ENCODE results near the gene HSD11B1L. TPM values are rescaled to one million over a fixed set of nuclear protein-coding genes. Genes with fewer than 3 reads are reported as not detected.

Gene HSD11B1L
- total RNA-seq, 1 donor from 2014 or later = 2.6 TPM

GRCh38 chr19:5676105-5676771, 4.6 kb upstream of the HSD11B1L start:
- H3K27ac Mint-ChIP-seq = no peak overlapping the region
- peaks cover 9% of the 10 kb centered on the region for H3K4me1 Mint-ChIP-seq
- H3K9me3 Mint-ChIP-seq = no peaks in the 10 kb centered on the region
- H3K4me3 Mint-ChIP-seq = no peak overlapping the region
- peaks cover 26% of the 10 kb centered on the region for H3K36me3 Mint-ChIP-seq (ENCODE audit: low read depth)
- intact Hi-C loops (cut with micrococcal nuclease) = no loop called here
- DNase-seq = no peak
- H3K27me3 Mint-ChIP-seq = no peaks in the 10 kb centered on the region

- intact Hi-C loops (cut with micrococcal nuclease) = no loop called here
- H3K9me3 Mint-ChIP-seq = no peaks in the 10 kb centered on the region
- peaks cover 14% of the 10 kb centered on the region for H3K4me1 Mint-ChIP-seq
- no peak for DNase-seq
- peaks cover 26% of the 10 kb centered on the region for H3K36me3 Mint-ChIP-seq (ENCODE audit: low read depth)
- no peak overlapping the region for H3K4me3 Mint-ChIP-seq
- H3K27me3 Mint-ChIP-seq = no peaks in the 10 kb centered on the region
- no peak overlapping the region for H3K27ac Mint-ChIP-seq
These were observed 4.1 kb upstream of the HSD11B1L start for GRCh38 chr19:5676772-5677105.

- intact Hi-C loops (cut with micrococcal nuclease) = no loop called here
- Mint-ChIP-seq H3K36me3 (ENCODE audit: low read depth) (peaks cover 22% of the 10 kb centered on the region), H3K9me3 (no peaks in the 10 kb centered on the region), H3K27ac (peak overlapping the region; percentile 51), H3K4me1 (peaks cover 18% of the 10 kb centered on the region), H3K4me3 (no peak overlapping the region), H3K27me3 (peaks cover 4% of the 10 kb centered on the region)
- DNase-seq = no peak
These were observed 3.7 kb upstream of the HSD11B1L start for GRCh38 chr19:5677136-5677535.

- Mint-ChIP-seq H3K27ac (no peak overlapping the region), H3K27me3 (peaks cover 7% of the 10 kb centered on the region), H3K4me3 (no peak overlapping the region), H3K36me3 (ENCODE audit: low read depth) (peaks cover 21% of the 10 kb centered on the region), H3K4me1 (peaks cover 22% of the 10 kb centered on the region), H3K9me3 (no peaks in the 10 kb centered on the region)
- DNase-seq = no peak
- intact Hi-C loops (cut with micrococcal nuclease) = no loop called here
These were observed 3.2 kb upstream of the HSD11B1L start for GRCh38 chr19:5677580-5677979.

- no peak for DNase-seq
- Mint-ChIP-seq H3K27me3 (peaks cover 7% of the 10 kb centered on the region), H3K36me3 (ENCODE audit: low read depth) (peaks cover 15% of the 10 kb centered on the region), H3K4me1 (peaks cover 22% of the 10 kb centered on the region), H3K4me3 (no peak overlapping the region), H3K9me3 (no peaks in the 10 kb centered on the region), H3K27ac (no peak overlapping the region)
- intact Hi-C loops (cut with micrococcal nuclease) = no loop called here
These were observed 2.6 kb upstream of the HSD11B1L start for GRCh38 chr19:5678071-5678718.

GRCh38 chr19:5679289-5680083, 1.3 kb upstream of the HSD11B1L start:
- Mint-ChIP-seq H3K4me3 (peak overlapping the region; percentile 99), H3K27ac (peak overlapping the region; percentile 97), H3K27me3 (peaks cover 7% of the 10 kb centered on the region), H3K4me1 (peaks cover 22% of the 10 kb centered on the region), H3K9me3 (no peaks in the 10 kb centered on the region), H3K36me3 (ENCODE audit: low read depth) (peaks cover 9% of the 10 kb centered on the region)
- no peak for DNase-seq
- intact Hi-C loops (cut with micrococcal nuclease) = loop anchor here (1.0 to 10.0 kb wide), 5 partner anchors 11 to 955 kb away; partner anchors contain the start of genes CATSPERD, DPP9, LONP1 and RPL36

- Mint-ChIP-seq H3K27me3 (peaks cover 7% of the 10 kb centered on the region), H3K9me3 (no peaks in the 10 kb centered on the region), H3K4me3 (peak overlapping the region; percentile 99), H3K27ac (peak overlapping the region; percentile 97), H3K36me3 (ENCODE audit: low read depth) (peaks cover 6% of the 10 kb centered on the region), H3K4me1 (peaks cover 22% of the 10 kb centered on the region)
- intact Hi-C loops (cut with micrococcal nuclease) = loop anchor here (1.0 to 10.0 kb wide), 5 partner anchors 10 to 955 kb away; partner anchors contain the start of genes CATSPERD, DPP9, LONP1 and RPL36
- no peak for DNase-seq
These were observed 767 bp upstream of the HSD11B1L start for GRCh38 chr19:5680084-5680436.

GRCh38 chr19:5681391-5682106, 722 bp downstream of the HSD11B1L start:
- no peaks in the 10 kb centered on the region for H3K9me3 Mint-ChIP-seq
- peaks cover 4% of the 10 kb centered on the region for H3K36me3 Mint-ChIP-seq (ENCODE audit: low read depth)
- peaks cover 24% of the 10 kb centered on the region for H3K4me1 Mint-ChIP-seq
- H3K4me3 Mint-ChIP-seq = peak overlapping the region; percentile 99
- H3K27me3 Mint-ChIP-seq = peaks cover 7% of the 10 kb centered on the region
- peak; percentile 62 for DNase-seq
- peak overlapping the region; percentile 64 for H3K27ac Mint-ChIP-seq
- intact Hi-C loops (cut with micrococcal nuclease) = loop anchor here (10.0 kb wide), 1 partner anchor 957 kb away; the partner anchor contains the start of gene DPP9

- intact Hi-C loops (cut with micrococcal nuclease) = loop anchor here (10.0 kb wide), 1 partner anchor 957 kb away; the partner anchor contains the start of gene DPP9
- peaks cover 7% of the 10 kb centered on the region for H3K27me3 Mint-ChIP-seq
- no peaks in the 10 kb centered on the region for H3K9me3 Mint-ChIP-seq
- DNase-seq = no peak
- peaks cover 25% of the 10 kb centered on the region for H3K4me1 Mint-ChIP-seq
- peak overlapping the region; percentile 64 for H3K27ac Mint-ChIP-seq
- H3K4me3 Mint-ChIP-seq = peak overlapping the region; percentile 99
- peaks cover 4% of the 10 kb centered on the region for H3K36me3 Mint-ChIP-seq (ENCODE audit: low read depth)
These were observed 1.3 kb downstream of the HSD11B1L start for GRCh38 chr19:5682107-5682482.

GRCh38 chr19:5683177-5683886, 2.5 kb downstream of the HSD11B1L start:
- Mint-ChIP-seq H3K4me3 (no peak overlapping the region), H3K4me1 (peaks cover 27% of the 10 kb centered on the region), H3K27ac (no peak overlapping the region), H3K27me3 (peaks cover 7% of the 10 kb centered on the region), H3K36me3 (ENCODE audit: low read depth) (peaks cover 4% of the 10 kb centered on the region), H3K9me3 (no peaks in the 10 kb centered on the region)
- intact Hi-C loops (cut with micrococcal nuclease) = loop anchor here (10.0 kb wide), 1 partner anchor 959 kb away; the partner anchor contains the start of gene DPP9
- DNase-seq = no peak

- no peak for DNase-seq
- Mint-ChIP-seq H3K36me3 (ENCODE audit: low read depth) (peaks cover 2% of the 10 kb centered on the region), H3K4me3 (no peak overlapping the region), H3K9me3 (no peaks in the 10 kb centered on the region), H3K27ac (no peak overlapping the region), H3K27me3 (peaks cover 7% of the 10 kb centered on the region), H3K4me1 (peaks cover 25% of the 10 kb centered on the region)
- intact Hi-C loops (cut with micrococcal nuclease) = loop anchor here (5.0 to 10.0 kb wide), 2 partner anchors 687 to 960 kb away; partner anchors contain the start of genes ALKBH7 and DPP9
These were observed 4.0 kb downstream of the HSD11B1L start for GRCh38 chr19:5684694-5685430.

- peak overlapping the region; percentile 85 for H3K4me3 Mint-ChIP-seq
- H3K4me1 Mint-ChIP-seq = peaks cover 23% of the 10 kb centered on the region
- no peaks in the 10 kb centered on the region for H3K9me3 Mint-ChIP-seq
- H3K27ac Mint-ChIP-seq = peak overlapping the region; percentile 87
- H3K36me3 Mint-ChIP-seq (ENCODE audit: low read depth) = peaks cover 12% of the 10 kb centered on the region
- intact Hi-C loops (cut with micrococcal nuclease) = loop anchor here (5.0 to 10.0 kb wide), 2 partner anchors 686 to 961 kb away; partner anchors contain the start of genes ALKBH7 and DPP9
- peaks cover 7% of the 10 kb centered on the region for H3K27me3 Mint-ChIP-seq
- no peak for DNase-seq
These were observed 5.5 kb downstream of the HSD11B1L start for GRCh38 chr19:5686326-5686646.
